ENCODE data around the gene PCK1.

The PCK1 gene

DNA sequence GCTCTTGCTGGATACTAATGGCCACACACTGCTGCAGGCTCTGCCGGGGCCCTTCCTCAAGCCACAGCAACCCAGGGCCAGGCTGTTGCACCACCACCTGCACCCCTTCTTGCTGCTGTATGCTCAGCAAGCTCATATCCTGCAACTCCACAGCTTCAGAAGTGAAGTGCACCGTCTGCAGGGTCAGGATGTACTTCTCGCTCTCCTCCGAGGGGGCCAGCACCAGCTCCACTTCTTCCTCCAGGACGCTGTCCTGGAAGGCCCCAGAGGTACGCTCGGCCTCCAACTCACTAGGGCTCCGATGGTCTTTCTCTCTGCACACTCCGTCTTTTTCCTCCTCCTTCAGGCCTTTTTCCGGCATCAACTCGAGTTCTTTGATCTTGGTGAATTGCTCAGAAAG, 37.1 kb upstream of the PCK1 start:
- in situ Hi-C loops (cut with HindIII; ENCODE audit: low sequenced_read_pairs), result no loop called here
- DNase-seq (ENCODE audit: low read depth, low spot score), result no peak
- TF ChIP-seq, protein P1, sequence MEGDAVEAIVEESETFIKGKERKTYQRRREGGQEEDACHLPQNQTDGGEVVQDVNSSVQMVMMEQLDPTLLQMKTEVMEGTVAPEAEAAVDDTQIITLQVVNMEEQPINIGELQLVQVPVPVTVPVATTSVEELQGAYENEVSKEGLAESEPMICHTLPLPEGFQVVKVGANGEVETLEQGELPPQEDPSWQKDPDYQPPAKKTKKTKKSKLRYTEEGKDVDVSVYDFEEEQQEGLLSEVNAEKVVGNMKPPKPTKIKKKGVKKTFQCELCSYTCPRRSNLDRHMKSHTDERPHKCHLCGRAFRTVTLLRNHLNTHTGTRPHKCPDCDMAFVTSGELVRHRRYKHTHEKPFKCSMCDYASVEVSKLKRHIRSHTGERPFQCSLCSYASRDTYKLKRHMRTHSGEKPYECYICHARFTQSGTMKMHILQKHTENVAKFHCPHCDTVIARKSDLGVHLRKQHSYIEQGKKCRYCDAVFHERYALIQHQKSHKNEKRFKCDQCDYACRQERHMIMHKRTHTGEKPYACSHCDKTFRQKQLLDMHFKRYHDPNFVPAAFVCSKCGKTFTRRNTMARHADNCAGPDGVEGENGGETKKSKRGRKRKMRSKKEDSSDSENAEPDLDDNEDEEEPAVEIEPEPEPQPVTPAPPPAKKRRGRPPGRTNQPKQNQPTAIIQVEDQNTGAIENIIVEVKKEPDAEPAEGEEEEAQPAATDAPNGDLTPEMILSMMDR (IDR thresholded peaks at IDR 0.05; ENCODE audit: low read depth, low read length), result no peak
- H3K4me3 ChIP-seq (ENCODE audit: low read depth, low read length), result no peak overlapping the region

- TF ChIP-seq, protein P1 (IDR thresholded peaks at IDR 0.05; ENCODE audit: low read depth, low read length), result no peak
- no peak within 1 kb of the TSS for H3K4me3 ChIP-seq (ENCODE audit: low read depth, low read length)
- no peak for DNase-seq (ENCODE audit: low read depth, low spot score)
- in situ Hi-C loops (cut with HindIII; ENCODE audit: low sequenced_read_pairs), result no loop called here
These were observed 36.3 kb upstream of the PCK1 start, which contains the start of gene CTCFL for GRCh38 chr20:57524511-57525176. TSS of gene CTCFL (minus strand) at chr20:57525140. CDS start at chr20:57524205, 935 bp downstream.

- DNase-seq (ENCODE audit: low read depth, low spot score), result no peak
- TF ChIP-seq, protein P1 (IDR thresholded peaks at IDR 0.05; ENCODE audit: low read depth, low read length), result no peak
- in situ Hi-C loops (cut with HindIII; ENCODE audit: low sequenced_read_pairs), result no loop called here
- H3K4me3 ChIP-seq (ENCODE audit: low read depth, low read length), result no peak overlapping the region
These were observed 35.4 kb upstream of the PCK1 start for GRCh38 chr20:57525328-57526086.

GRCh38 chr20:57526087-57526884, 34.6 kb upstream of the PCK1 start:
- DNase-seq (ENCODE audit: low read depth, low spot score), result no peak
- H3K4me3 ChIP-seq (ENCODE audit: low read depth, low read length), result no peak overlapping the region
- TF ChIP-seq, protein P1 (IDR thresholded peaks at IDR 0.05; ENCODE audit: low read depth, low read length), result peak; percentile 12
- in situ Hi-C loops (cut with HindIII; ENCODE audit: low sequenced_read_pairs), result no loop called here

DNA sequence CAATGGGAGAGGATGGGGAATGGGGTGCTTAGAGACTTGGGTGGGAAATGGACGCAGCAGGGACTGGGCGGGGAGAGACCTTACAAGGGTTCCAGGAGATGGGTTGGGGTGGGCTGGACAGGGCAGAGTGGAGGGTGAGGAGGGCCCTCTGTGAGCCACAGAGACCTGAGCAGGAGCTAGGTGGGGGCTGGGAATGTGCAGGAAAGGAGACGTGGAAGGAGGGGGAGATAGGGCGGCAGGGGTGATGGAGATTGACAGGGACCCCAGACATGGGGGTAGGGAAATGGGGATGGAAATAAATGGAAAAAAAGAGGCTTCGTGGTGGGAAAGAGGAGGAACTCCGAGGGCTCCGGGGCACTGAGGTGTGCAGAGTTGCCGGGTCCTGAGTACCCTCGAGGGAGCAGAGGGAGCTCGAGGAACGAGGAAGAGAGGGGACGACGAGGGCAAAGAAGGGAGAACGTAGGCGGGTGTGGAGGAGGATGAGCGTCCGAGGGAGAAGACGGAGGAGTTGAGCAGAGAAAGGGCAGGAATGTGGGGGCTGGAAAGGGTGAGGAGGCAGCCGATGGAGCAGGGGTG, 33.9 kb upstream of the PCK1 start:
- TF ChIP-seq, protein P1 (IDR thresholded peaks at IDR 0.05; ENCODE audit: low read depth, low read length), result no peak
- in situ Hi-C loops (cut with HindIII; ENCODE audit: low sequenced_read_pairs), result no loop called here
- DNase-seq (ENCODE audit: low read depth, low spot score), result no peak

DNA sequence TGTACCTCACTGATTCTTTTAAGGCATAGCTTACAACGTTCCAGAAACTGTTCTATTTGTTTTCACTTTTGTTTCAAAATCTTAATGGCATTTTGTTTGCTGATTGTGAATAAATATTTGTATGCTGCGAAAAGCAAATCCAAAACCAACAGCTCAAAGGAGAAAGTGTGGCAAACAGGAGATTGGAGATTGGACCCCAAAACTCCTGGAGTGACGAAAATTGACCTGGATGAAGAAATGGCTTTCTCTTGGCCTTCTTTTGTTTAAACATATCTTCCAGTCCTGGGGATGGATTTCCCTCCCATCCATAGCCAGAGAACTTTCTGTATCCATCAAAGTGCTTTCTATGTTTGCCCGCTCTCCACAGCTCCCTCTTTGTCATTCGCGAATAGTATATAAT, 33.2 kb upstream of the PCK1 start:
- in situ Hi-C loops (cut with HindIII; ENCODE audit: low sequenced_read_pairs), result no loop called here
- no peak for DNase-seq (ENCODE audit: low read depth, low spot score)
- no peak overlapping the region for H3K4me3 ChIP-seq (ENCODE audit: low read depth, low read length)
- TF ChIP-seq, protein P1 (IDR thresholded peaks at IDR 0.05; ENCODE audit: low read depth, low read length), result no peak

More for the DNA sequence above, 33.9 kb upstream of the PCK1 start:
- no peak overlapping the region for H3K4me3 ChIP-seq (ENCODE audit: low read depth, low read length)
